Progenitor cell of endocrine pancreas (in vitro differentiated cells): ENCODE data around the gene PDE6C. TPM values are rescaled to one million over a fixed set of nuclear protein-coding genes. Genes with fewer than 3 reads are reported as not detected.

ENCODE experiments used
- DNase-seq: peaks from one replicate; pipeline ENCODE4 v3.0.0; 2021; ENCODE audit warnings: low spot score; ENCODE audit not compliant: unreplicated experiment
- H3K27ac Mint-ChIP-seq: 2 replicates; pipeline ENCODE4 v1.8.0; 2021; ENCODE audit warnings: mild to moderate bottlenecking, moderate library complexity, mixed read lengths
- H3K27me3 Mint-ChIP-seq: 2 replicates; pipeline ENCODE4 v1.8.0; 2021; ENCODE audit warnings: mixed read lengths
- H3K36me3 Mint-ChIP-seq: 2 replicates; pipeline ENCODE4 v1.8.0; 2022; ENCODE audit warnings: mixed read lengths; ENCODE audit not compliant: insufficient read depth
- H3K4me1 Mint-ChIP-seq: 2 replicates; pipeline ENCODE4 v1.8.0; 2021; ENCODE audit warnings: low read depth, mixed read lengths
- H3K4me3 Mint-ChIP-seq: 2 replicates; pipeline ENCODE4 v1.8.0; 2021; ENCODE audit warnings: low read depth, mild to moderate bottlenecking, moderate library complexity, mixed read lengths
- H3K9me3 Mint-ChIP-seq: 2 replicates; pipeline ENCODE4 v1.8.0; 2021; ENCODE audit warnings: low read depth, mixed read lengths
- total RNA-seq: library from RNA; stranded (reverse); gene quantifications from 2 replicates; pipeline ENCODE4 v1.2.1, GENCODE V29; 2021
- TF ChIP-seq, protein P1 (sequence below): fragments of 200-600 bp; sonication (generic); IDR thresholded peaks from one replicate; pipeline ENCODE4 v1.5.0; 2021; ENCODE audit warnings: antibody characterized with exemption, mild to moderate bottlenecking; ENCODE audit not compliant: unreplicated experiment

The PDE6C gene
- total RNA-seq, 1 donor from 2014 or later, result not detected

GRCh38 chr10:93615576-93616235, 3.4 kb downstream of the PDE6C start:
- Mint-ChIP-seq H3K27me3 (peaks cover 6% of the 10 kb centered on the region), H3K36me3 (no peaks in the 10 kb centered on the region), H3K27ac (no peak overlapping the region), H3K4me1 (no peaks in the 10 kb centered on the region), H3K9me3 (no peaks in the 10 kb centered on the region), H3K4me3 (no peak overlapping the region)
- DNase-seq, result no peak
- TF ChIP-seq, protein P1, sequence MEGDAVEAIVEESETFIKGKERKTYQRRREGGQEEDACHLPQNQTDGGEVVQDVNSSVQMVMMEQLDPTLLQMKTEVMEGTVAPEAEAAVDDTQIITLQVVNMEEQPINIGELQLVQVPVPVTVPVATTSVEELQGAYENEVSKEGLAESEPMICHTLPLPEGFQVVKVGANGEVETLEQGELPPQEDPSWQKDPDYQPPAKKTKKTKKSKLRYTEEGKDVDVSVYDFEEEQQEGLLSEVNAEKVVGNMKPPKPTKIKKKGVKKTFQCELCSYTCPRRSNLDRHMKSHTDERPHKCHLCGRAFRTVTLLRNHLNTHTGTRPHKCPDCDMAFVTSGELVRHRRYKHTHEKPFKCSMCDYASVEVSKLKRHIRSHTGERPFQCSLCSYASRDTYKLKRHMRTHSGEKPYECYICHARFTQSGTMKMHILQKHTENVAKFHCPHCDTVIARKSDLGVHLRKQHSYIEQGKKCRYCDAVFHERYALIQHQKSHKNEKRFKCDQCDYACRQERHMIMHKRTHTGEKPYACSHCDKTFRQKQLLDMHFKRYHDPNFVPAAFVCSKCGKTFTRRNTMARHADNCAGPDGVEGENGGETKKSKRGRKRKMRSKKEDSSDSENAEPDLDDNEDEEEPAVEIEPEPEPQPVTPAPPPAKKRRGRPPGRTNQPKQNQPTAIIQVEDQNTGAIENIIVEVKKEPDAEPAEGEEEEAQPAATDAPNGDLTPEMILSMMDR, result no peak

DNA sequence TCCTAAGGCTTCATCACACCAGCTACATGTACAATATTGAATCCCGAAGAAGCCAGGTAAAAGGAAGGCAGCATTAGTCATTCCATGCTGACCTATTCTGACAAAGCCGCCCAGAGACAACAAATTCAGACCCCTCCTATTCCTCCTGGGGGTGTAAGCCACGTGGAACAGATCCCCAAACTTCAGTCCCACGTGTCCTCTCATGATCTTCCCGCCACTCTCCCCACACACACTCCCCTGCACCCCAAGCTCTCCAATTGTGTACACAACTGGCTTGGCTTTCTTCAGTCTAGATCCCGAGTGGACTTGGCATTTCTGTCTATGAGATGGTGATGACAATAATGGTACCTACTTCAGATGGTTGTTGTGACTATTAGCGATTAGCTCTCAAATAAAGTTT, 8.6 kb downstream of the PDE6C start:
- Mint-ChIP-seq H3K4me1 (no peaks in the 10 kb centered on the region), H3K9me3 (no peaks in the 10 kb centered on the region), H3K4me3 (no peak overlapping the region), H3K27ac (no peak overlapping the region), H3K27me3 (peaks cover 2% of the 10 kb centered on the region), H3K36me3 (no peaks in the 10 kb centered on the region)
- TF ChIP-seq, protein P1, result no peak
- DNase-seq, result no peak

GRCh38 chr10:93622942-93623341, 10.6 kb downstream of the PDE6C start:
- H3K4me1 Mint-ChIP-seq, result no peaks in the 10 kb centered on the region
- peaks cover 2% of the 10 kb centered on the region for H3K27me3 Mint-ChIP-seq
- DNase-seq, result no peak
- H3K4me3 Mint-ChIP-seq, result no peak overlapping the region
- H3K36me3 Mint-ChIP-seq, result no peaks in the 10 kb centered on the region
- no peaks in the 10 kb centered on the region for H3K9me3 Mint-ChIP-seq
- H3K27ac Mint-ChIP-seq, result no peak overlapping the region
- TF ChIP-seq, protein P1, result no peak

- Mint-ChIP-seq H3K4me3 (no peak overlapping the region), H3K9me3 (peaks cover 4% of the 10 kb centered on the region), H3K36me3 (no peaks in the 10 kb centered on the region), H3K4me1 (no peaks in the 10 kb centered on the region), H3K27ac (no peak overlapping the region), H3K27me3 (peaks cover 12% of the 10 kb centered on the region)
- TF ChIP-seq, protein P1, result no peak
- no peak for DNase-seq
Measured at GRCh38 chr10:93628858-93629257, 16.5 kb downstream of the PDE6C start.

DNA sequence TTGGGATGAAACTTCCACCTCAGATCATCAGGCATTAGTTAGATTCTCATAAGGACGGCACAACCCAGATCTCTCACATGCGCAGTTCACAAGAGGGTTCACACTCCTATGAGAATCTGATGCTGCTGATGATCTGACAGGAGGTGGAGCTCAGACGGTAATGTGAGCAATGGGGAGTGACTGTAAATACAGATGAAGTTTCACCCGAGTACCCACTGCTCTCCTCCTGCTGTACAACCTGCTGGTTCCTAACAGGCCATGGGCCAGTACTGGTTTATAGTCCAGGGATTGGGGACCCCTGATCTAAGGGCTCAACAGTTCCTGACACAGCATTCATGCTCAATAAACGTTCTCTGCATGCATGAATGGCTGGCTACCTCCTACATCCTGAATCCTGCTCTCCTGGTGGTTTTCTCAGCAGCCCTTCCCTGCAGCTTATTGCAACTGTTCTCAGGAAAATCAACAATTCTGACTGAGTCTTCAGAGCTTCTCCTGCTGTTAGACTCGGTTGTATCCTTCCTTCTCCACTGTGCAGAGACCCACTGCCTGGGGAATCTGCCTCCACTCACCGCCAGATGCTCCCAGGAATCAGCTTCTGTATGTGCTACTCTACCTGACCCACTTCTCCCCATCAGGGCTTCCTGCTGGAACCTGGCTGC, 17.4 kb downstream of the PDE6C start:
- Mint-ChIP-seq H3K27me3 (peaks cover 12% of the 10 kb centered on the region), H3K4me3 (no peak overlapping the region), H3K4me1 (no peaks in the 10 kb centered on the region), H3K27ac (no peak overlapping the region), H3K9me3 (peaks cover 4% of the 10 kb centered on the region), H3K36me3 (no peaks in the 10 kb centered on the region)
- no peak for DNase-seq
- TF ChIP-seq, protein P1, result no peak
